Lung (tissue), 12 donors: ENCODE measurements around the gene AP3M1. TPM values are rescaled to one million over a fixed set of nuclear protein-coding genes. Genes with fewer than 3 reads are reported as not detected.

ENCODE experiments used
- ATAC-seq: fragments of 200-7000 bp; cut with Tn5 transposase; one replicate; pipeline ENCODE4 v1.9.1; 2020; ENCODE audit warnings: moderate number of reproducible peaks; ENCODE audit not compliant: insufficient read depth, low FRiP score
- DNase-seq, 3 donors: peaks; one replicate each; pipeline ENCODE4 v3.0.0-alpha.2; 2013 to 2017
- H3K27ac ChIP-seq, 2 donors: one replicate each; pipeline ENCODE4 v1.5.1; 2013; ENCODE audit warnings: mild to moderate bottlenecking in 2 of 2, moderate library complexity in 2 of 2, control low read depth in 1 of 2, inconsistent platforms in 1 of 2, low read depth in 1 of 2, low read length in 1 of 2
- H3K27me3 ChIP-seq, 3 donors: one replicate each; pipeline ENCODE4 v1.5.1; 2013; ENCODE audit warnings: low read length in 2 of 3; ENCODE audit not compliant: control insufficient read depth in 3 of 3, insufficient read depth in 3 of 3
- H3K36me3 ChIP-seq, 4 donors: one replicate each; pipeline ENCODE4 v1.5.1; 2013; ENCODE audit warnings: low read length in 4 of 4, mild to moderate bottlenecking in 1 of 4, moderate library complexity in 1 of 4; ENCODE audit not compliant: control insufficient read depth in 4 of 4, insufficient read depth in 4 of 4
- H3K4me1 ChIP-seq, 5 donors: one replicate each; pipeline ENCODE4 v1.5.1; 2013; ENCODE audit warnings: low read length in 5 of 5, mild to moderate bottlenecking in 2 of 5, moderate library complexity in 1 of 5; ENCODE audit not compliant: control insufficient read depth in 5 of 5, insufficient read depth in 5 of 5
- H3K4me3 ChIP-seq: one replicate; pipeline ENCODE4 v1.5.1; 2013; ENCODE audit warnings: mild to moderate bottlenecking, control low read depth, moderate library complexity
- H3K9ac ChIP-seq, 2 donors: one replicate each; pipeline ENCODE4 v1.5.1; 2013; ENCODE audit warnings: low read length in 2 of 2, control low read depth in 1 of 2; ENCODE audit not compliant: insufficient read depth in 1 of 2
- H3K9me3 ChIP-seq, 4 donors: one replicate each; pipeline ENCODE4 v1.5.1; 2013; ENCODE audit warnings: low read length in 3 of 4, mild to moderate bottlenecking in 1 of 4, moderate library complexity in 1 of 4; ENCODE audit not compliant: control insufficient read depth in 4 of 4, insufficient read depth in 3 of 4
- CTCF ChIP-seq: IDR thresholded peaks from 2 replicates; pipeline ENCODE4 v1.5.1; 2012; ENCODE audit warnings: mild to moderate bottlenecking; ENCODE audit errors: control extremely low read depth, extremely low read depth
- WGBS, 2 donors: extraction: QIAGEN DNeasy Blood & Tissue Kit; methylation state at CpG; one replicate each; pipeline ENCODE4 v1.1.7; 2013; 5-methylcytosine and 5-hydroxymethylcytosine counted together
- polyA plus RNA-seq, 2 donors: library from polyadenylated mRNA; stranded (reverse); fragments of 200-250 nt; gene quantifications; one replicate each; pipeline ENCODE4 v1.2.1, GENCODE V29; 2013
- total RNA-seq, 2 donors: library from RNA; depleted of rRNA in 1 of 2; stranded (reverse); fragments of >200 nt in 1 of 2; gene quantifications; one replicate each; pipeline ENCODE4 v1.2.1, GENCODE V29; 2014 to 2021
- donor health status: control.
- donor health status: control.
- donor health status: Bipolar disorder and iron deficiency.
- donor health status: healthy.
- donor health status: DM: yes; HTN: yes; CAD: no.

The AP3M1 gene
- total and polyA plus RNA-seq, 4 donors, result 9.0 to 51.9 (median 25.0) TPM

- Histone ChIP-seq H3K36me3 (peaks cover 39 to 64% (median 53%) of the 10 kb centered on the region in 4 donors), H3K4me3 (no peak overlapping the region), H3K9ac (no peak overlapping the region), H3K27me3 (no peaks in the 10 kb centered on the region), H3K27ac (no peak overlapping the region), H3K9me3 (no peaks in the 10 kb centered on the region), H3K4me1 (peaks cover 0 to 1% (median 0%) of the 10 kb centered on the region in 5 donors)
- TF ChIP-seq CTCF, result no peak
- DNase-seq (no peak), ATAC-seq (no peak)
- 94 to 98% methylated on average over 5 of the region's 5 CpGs for WGBS, 2 donors
Observed at GRCh38 chr10:74104480-74104879, 46.1 kb downstream of the AP3M1 start.

- Histone ChIP-seq H3K4me1 (peaks cover 0 to 1% (median 0%) of the 10 kb centered on the region in 5 donors), H3K27ac (no peak overlapping the region), H3K9ac (no peak overlapping the region), H3K9me3 (no peaks in the 10 kb centered on the region), H3K27me3 (no peaks in the 10 kb centered on the region), H3K4me3 (no peak overlapping the region), H3K36me3 (peaks cover 36 to 64% (median 53%) of the 10 kb centered on the region in 4 donors)
- no peak for TF ChIP-seq CTCF
- DNase-seq (peak in 1 of 3 donors; percentile 27), ATAC-seq (no peak)
- WGBS, 2 donors, result 94 to 95% methylated on average over 11 of the region's 11 CpGs
Observed at GRCh38 chr10:74103560-74104258, 46.9 kb downstream of the AP3M1 start.

- DNase-seq, result no peak
- Histone ChIP-seq H3K27me3 (no peaks in the 10 kb centered on the region), H3K4me1 (no peaks in the 10 kb centered on the region), H3K36me3 (peaks cover 42 to 65% (median 51%) of the 10 kb centered on the region in 4 donors), H3K9me3 (no peaks in the 10 kb centered on the region), H3K27ac (no peak overlapping the region), H3K4me3 (no peak overlapping the region), H3K9ac (no peak overlapping the region)
- no peak for ATAC-seq
- WGBS, 2 donors, result 95 to 96% methylated on average over 3 of the region's 3 CpGs
- TF ChIP-seq CTCF, result no peak
Observed at GRCh38 chr10:74099836-74100235, 50.8 kb downstream of the AP3M1 start.
